Epidermal melanocyte (primary cell): ENCODE results near the gene ACD.

Experiments used
- DNase-seq: peaks from one replicate; pipeline ENCODE4 v3.0.0; 2011; ENCODE audit warnings: low spot score; ENCODE audit not compliant: insufficient read length

The ACD gene

DNA sequence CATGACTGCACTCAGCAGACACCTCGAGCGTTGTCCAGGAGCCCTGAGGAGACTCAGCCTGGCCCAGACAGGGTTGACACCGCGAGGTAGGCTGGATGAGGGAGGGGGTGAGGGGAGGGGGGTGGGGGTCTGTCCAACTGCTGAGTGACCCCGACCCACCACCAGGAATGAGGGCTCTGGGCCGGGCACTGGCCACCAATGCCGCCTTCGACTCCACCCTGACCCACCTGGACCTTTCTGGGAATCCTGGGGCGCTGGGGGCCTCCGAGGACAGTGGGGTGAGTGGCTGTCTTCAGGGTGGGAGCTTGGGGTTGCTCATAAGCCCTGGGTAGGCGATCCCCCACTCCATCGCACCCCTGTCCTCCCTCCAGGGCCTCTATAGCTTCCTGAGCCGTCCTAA, 12.4 kb downstream of the ACD start:
- DNase-seq, result no peak

GRCh38 chr16:67647111-67647651, 12.9 kb downstream of the ACD start:
- peak; percentile 12 for DNase-seq

DNA sequence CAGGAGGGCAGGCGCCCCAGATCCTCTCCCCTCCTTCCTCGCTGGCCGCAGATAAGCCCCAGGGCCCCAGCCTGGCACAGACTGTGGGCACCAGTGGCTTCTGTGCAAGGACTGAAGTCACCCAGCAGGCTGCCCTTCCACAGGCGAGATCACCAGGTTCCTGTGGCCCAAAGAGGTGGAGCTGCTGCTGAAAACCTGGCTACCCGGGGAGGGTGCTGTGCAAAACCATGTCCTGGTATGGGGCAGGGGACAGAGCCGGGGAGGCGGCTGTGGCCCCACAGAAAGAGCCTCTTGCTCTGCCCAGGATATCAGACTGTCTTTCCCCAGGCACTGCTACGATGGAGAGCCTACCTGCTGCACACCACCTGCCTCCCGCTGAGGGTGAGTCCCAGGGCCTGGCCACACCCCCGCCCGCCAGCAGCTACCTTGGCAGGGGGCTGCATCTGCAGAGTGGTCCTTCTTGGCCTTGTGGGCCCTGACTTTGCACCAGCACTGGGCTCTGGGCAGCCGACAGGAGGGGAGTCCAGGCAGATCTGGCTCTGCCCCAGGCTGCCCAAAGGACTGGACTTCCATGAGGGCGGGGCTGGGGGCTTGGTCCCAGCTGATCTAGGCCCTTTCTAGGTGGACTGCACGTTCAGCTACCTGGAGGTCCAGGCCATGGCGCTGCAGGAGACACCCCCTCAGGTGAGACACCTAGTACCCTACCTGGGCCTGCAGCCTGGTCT, 14.5 kb downstream of the ACD start:
- peak; percentile 9 for DNase-seq

DNA sequence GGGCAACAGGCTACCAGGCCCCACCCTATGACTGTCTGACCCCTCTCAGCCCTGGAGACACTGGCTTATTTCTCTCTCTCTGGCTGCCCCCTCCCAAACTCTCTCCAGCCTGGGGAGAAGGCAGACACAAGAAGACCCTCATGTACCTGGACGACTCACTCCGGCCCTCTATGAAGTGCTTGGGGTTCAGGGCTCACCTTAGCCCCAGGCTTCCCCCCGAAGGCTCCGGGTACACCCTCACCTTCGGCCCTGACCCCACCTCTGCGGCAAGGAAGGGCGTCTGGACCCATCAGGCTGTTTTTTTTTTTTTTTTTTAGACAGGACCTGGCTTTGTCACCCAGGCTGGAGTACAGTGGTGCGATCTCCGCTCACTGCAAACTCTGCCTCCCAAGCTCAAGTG, 16.0 kb downstream of the ACD start:
- no peak for DNase-seq

- DNase-seq, result peak; percentile 16
Observed at GRCh38 chr16:67641779-67642708, 18.0 kb downstream of the ACD start.

DNA sequence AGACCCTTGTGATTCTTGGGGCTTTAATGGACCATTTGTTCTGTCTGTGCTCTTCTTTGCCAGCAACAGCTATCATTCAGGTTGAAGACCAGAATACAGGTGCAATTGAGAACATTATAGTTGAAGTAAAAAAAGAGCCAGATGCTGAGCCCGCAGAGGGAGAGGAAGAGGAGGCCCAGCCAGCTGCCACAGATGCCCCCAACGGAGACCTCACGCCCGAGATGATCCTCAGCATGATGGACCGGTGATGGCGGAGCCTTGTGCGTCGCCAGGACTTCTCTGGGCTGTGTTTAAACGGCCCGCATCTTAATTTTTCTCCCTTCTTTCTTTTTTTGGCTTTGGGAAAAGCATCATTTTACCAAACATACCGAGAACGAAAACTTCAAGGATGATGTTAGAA, 22.4 kb downstream of the ACD start:
- no peak for DNase-seq

- no peak for DNase-seq
Observed at GRCh38 chr16:67636713-67637112, 23.3 kb downstream of the ACD start.

DNA sequence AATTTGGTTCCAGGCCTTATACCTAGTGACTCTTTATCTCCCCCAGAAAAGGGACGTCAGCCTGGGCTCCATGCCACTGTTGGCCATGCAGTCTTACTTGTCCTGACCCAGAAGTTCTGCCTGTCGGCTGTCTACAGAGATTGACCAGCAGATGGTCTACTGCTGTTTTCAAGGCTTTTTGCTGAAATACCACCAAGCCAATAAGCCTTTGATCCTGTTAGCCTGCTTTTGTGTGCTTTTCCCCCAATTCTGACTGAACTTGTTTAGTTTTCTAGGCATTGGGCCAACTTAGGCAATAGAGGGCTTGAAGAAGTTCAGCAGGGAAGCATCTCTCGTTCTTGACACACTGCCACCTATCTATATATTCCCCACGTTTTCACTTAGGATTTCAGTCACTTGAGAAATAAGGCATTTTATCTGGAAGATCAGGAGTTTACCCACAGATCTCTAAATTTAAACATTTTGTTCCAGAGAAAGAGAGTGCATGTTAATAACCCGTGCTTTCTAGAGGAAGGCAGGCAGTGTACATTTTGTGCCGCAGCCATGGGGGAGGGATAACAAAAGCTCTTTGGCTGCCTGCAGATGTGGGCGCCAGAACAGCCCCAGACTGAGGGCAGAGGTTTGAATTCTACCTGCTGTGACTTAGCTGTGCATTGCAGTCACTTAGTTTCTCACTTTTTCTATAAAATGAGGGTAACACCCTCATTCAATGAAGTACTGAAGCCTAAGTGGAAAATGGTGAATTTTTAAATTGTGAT, 27.5 kb downstream of the ACD start:
- DNase-seq, result no peak

DNA sequence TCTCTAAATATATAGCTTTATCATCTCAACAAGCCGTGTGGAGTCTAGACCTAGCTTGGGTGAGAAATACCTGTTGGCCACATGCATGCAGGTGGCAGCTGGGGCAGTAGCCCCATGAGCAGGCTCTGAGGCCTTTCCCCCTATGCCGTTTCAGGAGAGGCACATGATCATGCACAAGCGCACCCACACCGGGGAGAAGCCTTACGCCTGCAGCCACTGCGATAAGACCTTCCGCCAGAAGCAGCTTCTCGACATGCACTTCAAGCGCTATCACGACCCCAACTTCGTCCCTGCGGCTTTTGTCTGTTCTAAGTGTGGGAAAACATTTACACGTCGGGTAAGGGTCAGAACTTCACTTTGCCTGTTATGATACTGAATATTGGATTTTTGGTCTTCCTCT, 31.8 kb downstream of the ACD start:
- DNase-seq, result no peak

- no peak for DNase-seq
Observed at GRCh38 chr16:67613808-67614207, 46.3 kb downstream of the ACD start.

DNA sequence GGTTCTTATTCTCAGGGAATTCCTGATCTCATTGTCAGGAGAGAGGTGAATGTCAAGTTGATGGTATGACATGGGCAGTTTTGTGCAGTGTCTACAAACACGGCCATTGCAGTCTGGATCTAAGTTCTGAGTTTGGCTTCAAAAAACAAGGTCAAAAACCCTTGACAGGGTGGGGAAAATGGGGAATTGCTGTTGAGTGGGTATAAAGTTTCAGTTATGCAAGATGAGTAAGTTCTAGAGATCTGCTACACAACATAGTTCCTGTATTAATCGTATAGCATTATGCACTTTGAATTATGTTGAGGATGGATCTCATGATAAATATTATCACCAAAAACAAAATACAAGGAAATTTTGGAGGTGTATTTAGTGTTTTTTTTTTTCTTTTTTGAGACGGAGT, 51.7 kb downstream of the ACD start:
- no peak for DNase-seq
